HG03159 (cell line): ENCODE measurements around the gene STARD10.

Experiments used
- ATAC-seq: cut with Tn5 transposase; IDR thresholded peaks from one replicate; pipeline ENCODE4 v1.9.1; 2021; ENCODE audit warnings: mild to moderate bottlenecking, moderate library complexity; ENCODE audit not compliant: unreplicated experiment

The STARD10 gene

DNA sequence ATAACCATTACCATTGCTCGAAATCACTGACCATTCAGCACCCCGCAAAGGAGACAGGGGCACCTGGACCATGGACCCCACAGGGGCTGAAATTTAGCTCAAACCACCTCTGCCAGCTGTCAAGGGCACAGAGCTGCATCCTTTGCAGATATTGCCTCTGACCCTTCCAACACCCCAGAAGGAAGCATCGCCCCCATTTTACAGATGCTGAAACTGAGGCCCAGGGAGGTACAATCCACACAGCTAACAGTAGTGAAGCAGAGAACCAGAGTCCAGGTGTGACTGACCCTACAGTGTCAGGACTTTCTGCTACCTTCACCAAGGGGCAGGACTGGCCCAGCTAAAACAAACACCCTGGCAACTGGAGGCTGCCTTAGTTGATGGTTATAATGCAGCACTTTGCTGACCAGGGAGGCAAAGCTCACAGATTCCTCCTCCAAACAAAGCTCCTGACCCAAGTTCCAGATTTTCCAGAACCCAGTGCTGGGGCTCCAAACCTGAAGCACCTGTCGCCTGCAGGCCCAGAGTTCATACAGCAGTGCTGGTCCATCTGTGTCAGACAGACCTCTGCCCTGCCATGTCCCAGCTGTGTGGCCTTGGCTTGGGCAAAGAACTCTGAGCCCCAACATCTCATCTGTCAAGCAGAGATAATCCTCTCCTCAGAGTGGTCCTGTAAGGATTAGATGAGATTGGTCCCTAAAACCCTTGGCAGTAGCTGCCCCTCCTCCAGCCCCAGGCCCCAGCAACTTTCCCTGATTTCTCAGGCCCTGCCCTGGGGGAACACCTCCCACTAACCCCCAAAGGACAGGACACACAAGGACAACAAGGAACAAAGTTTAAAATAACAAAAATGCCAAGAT lies 26.4 kb downstream of the STARD10 start:
- ATAC-seq: no peak

DNA sequence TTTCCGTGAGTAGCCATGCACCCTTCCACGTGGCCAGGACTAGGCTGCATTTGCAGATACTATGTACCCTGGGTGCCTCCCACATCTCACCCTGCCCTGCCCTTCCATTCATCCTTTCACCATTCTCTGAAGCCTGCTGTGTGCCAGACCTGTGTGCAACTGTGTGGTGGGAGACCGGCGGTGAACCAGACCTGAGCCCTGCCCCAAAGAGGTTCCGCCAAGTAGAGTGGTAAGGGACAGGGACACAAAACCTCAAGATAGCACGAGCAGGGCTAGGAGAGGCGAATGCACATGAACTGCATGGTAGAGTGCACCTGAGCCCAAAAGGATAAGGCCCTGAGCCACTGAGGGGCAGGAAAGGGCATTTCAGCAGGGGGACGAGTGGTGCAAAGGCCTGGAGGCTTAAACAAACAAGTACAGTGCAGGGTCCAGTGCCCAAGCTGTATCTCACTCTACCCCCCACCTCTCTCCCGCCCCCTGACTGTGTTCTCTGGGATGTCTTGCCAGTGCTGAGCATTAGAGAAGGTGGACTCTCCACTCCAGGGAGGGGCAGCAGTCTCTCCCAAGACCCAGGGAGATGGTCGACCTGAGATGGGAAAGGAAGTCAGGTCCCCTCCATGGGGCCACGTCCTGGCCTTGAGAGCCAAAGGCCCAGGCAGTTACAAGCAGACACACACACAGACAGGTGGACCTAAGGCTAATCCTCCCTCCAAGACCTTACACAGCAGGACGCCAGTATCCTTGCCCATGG lies 27.5 kb downstream of the STARD10 start:
- no peak for ATAC-seq

DNA sequence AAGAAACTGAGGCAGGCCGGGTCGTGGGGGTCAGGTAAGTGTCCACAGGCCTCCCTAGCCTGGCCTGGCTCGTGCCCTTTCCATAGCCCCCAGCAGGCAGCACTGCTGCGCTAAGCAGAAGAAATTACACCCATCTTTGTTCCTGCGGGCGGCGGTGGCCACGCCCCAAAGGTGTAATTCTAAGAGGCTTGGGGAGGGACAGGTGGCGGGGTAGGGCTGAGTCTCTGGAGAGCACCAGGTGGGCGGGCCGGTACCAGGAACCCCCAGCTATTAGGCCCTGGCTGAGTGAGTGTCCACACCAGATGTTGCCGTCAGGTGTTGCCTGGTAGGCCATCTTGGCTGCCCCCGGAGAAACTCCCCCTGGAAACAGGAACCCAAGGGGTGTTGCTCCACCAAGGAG lies 29.3 kb downstream of the STARD10 start:
- ATAC-seq: no peak

DNA sequence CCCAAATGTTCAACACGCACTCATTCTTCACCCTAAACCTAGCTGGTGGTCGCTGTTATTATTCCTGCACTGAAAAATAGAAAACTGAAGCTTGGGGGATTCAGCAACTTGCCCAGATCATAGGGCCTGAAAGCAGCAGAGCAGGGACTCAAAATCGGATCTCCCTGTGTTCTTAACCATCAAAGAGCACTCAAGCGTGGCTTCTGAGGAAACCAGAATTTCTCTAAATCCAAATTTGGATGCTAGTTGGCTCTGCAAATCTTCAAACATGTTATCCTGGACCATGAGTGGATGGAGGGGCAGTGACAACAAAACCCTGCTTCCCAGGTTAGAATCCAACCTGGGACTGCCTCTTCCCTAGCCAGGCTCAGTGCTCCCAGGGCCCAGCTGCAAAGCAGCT lies 30.0 kb downstream of the STARD10 start:
- ATAC-seq: no peak

DNA sequence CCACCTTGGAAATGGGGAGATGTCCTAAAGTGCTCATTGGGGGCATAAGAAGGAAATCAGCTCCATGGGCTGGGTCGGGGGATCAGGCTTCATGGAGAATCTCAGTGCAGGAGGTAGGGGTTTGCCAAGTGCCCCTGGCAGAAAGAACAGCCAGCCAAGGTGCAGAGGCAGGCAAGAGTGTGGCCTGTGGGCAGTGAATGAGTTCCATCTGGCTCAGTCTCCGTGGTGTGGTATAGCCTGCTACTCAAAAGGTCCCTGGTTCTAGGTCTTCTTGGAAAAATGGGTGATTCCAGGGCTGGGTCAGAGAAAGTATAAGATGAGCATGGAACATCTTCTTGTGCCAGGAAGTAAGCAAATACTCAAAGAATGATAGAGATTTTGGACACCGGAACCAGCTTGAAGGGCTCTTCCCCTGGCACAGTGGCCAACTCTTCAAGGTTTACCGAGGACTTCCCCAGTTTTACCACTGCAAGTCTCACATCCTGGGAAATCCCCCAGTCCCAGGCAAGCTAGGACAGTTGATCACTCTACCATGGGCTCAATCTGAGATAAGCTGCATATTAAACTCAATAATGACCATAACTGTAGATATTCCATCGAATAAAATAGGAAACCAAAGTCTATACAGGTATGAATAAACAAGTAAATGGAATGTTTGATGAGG lies 31.1 kb downstream of the STARD10 start:
- ATAC-seq: no peak

DNA sequence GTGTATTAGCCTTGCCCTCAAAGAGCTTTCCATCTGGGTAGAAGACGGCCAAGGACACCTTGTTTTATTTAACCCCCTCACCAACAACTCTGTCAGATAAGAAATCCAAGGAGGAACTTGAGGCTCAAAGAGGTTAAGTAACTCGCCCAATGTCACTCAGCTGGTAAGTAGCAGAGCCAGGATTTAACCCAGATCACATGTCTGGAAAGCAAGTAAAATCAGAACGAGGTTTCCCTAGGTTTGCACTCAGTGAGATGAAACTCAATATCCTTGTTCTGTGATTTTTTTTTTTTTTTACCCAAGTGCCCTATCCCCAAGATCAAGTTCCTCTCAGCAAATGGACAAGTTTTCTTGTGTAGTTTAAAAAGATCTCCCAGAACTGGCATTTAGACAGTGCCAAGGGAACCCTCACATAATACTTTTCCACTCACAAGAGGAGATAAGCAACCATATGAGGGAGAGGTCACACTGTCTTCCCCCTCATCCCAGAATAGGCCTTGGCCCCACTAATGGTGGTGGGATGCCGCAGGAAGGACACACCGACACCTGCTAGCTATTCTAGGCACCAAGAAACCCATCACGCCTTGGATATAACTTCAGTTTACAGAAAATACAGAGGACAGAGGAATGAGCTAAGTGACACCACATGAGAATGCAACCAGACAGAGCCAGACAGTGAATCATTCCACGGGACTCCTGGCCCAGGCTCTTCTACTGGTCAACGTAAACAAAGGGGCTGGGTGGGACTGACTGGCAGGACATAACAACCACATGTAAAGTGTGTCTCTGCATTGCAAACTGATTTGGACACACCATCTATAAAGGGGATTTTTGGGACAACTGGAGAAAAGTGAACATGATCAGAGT lies 33.1 kb downstream of the STARD10 start:
- no peak for ATAC-seq

DNA sequence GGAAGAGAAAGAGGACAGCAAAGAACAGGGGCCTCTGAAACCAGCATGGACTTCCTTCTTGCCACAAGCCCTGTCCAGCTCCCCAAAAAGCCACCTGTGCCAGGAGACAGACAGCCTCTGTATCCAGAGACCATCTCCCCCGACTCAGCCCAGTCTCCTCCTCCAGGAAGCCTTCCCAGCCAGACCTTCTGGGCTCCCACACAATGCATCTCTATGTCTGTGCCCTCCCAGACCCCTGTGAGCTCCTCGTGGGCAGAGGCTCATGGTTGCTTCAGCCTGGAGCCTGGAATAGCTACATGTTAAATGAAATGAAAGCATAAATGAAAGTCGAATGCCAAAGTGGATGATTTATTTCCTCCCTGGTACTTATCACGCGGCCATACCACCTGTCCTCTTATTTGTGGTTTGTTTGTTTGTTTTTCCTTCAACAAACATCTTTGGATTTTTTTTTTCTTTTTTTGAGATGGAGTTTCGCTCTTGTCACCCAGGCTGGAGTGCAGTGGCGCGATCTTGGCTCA lies 34.3 kb downstream of the STARD10 start:
- ATAC-seq: no peak

DNA sequence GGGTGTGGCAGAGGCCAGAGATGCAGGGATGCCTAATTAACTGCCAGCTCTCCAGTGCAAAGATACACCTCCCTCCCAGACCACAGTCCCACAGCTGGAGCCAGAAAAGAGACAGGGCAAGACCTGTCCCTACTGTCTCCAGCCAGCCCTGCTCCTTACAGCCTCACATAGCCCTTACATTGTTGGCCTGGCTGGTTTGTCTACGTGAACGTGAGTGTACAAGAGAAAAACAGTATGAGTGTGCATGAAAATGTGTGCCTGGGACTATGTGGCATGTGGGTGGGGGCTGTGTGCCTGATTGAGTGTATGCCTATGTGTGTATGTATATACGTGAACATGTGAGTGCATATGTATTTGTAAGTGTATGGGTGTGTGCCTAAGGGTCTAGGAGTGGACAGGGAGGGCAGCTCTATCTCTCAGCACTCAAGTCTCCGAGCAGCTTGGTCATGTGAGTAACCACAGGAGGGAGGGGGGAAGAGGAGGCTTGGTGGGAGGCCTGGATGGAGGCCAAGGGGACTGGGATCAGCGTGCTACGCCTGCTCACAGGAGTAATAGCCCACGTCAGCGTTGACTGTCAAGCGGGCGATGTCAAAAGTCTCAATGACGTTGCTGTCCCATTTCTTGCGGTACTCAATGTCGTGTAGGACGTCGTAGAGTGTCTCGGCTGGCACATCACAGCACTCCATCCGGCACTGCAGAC lies 35.0 kb downstream of the STARD10 start:
- ATAC-seq: no peak

DNA sequence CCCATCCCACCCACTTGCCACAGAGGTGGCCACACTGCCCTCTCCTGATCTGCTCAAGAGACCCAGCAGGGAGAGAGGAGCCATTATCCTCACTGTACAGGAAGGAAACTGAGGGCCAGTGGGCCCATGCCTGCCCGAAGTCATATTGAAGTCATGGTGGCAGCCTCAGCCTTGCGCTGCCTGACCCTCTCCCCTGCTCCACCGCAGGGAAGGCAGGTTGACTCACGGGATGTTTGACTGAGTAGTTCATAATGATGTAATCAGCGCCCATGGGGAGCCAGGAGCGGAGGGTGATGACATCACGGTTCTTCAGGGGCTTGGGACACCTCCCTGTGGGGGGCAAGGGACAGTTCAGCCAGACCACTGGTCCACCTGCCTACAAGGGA lies 35.5 kb downstream of the STARD10 start:
- ATAC-seq: no peak

DNA sequence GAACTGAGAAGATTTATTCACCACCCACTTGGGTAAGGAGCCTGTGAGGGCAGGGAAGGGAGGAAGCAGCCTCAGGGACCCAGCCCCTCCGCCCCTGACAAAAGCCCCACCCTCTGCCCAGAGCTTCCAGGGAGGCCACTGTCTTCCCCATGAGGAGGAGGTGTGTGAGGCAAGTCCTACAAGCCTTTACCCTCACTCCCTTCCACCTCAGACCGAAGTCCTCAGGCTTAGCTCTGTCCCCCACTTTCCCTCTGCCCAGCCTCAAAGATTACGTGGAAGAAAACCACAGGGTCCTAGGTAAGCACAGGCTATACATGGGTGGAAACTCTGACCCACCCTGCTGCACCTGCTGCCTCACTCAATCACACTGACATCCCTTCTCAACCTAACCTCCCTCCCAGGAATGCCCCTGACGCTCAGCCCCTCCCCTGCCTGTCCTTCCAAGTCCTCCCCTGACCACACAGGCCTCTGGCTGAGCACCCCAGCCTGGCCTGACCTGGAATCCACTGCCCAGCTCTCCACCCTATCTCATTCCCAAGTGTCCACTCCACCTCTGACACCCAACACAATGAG lies 38.0 kb downstream of the STARD10 start:
- no peak for ATAC-seq

DNA sequence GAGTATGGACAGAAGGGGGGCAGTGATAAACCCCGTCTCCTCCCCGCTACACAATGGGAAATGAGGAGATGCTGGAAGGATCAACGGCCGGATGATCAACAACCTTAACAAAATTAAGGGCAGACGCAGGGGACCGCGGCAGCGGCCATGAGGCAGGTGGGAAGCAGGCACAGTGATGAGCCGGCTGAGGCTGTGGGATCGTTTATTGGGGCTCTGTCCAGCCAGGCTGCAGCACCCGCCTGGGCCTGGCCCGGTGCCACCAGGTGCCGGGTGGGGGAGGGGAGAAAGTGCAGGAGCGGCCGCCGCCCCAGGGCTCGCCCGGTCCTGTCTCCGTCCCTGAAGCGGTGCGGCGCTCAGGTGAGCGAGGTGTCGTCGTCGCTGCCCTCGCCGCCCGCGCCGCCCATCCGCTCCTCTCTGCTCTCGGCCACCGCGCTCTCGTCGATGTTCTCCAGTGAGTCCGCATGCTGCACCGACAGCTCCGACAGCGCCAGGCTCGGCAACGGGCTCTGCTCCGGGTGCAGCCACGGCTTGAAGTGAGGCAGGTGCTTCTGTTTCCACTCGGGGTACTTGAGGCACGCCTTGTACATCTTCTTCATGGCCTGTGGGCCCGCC lies 39.2 kb downstream of the STARD10 start:
- ATAC-seq: no peak

DNA sequence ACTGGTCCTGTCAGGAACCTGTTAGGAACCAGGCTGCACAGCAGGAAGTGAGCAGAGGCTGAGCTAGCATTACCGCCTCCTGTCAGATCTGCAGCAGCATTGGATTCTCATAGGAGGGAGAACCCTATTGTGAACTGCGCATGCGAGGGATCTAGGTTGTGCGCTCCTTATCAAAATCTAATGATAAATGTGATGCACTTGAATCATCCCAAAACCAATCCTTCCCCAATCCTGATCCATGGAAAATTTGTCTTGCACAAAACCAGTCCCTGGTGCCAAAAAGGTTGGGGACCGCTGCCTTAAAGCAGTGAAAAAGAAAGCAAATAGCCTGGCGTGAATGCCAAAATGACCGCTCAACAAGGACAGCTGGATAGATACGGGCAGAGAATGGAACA lies 39.7 kb downstream of the STARD10 start:
- ATAC-seq: no peak

DNA sequence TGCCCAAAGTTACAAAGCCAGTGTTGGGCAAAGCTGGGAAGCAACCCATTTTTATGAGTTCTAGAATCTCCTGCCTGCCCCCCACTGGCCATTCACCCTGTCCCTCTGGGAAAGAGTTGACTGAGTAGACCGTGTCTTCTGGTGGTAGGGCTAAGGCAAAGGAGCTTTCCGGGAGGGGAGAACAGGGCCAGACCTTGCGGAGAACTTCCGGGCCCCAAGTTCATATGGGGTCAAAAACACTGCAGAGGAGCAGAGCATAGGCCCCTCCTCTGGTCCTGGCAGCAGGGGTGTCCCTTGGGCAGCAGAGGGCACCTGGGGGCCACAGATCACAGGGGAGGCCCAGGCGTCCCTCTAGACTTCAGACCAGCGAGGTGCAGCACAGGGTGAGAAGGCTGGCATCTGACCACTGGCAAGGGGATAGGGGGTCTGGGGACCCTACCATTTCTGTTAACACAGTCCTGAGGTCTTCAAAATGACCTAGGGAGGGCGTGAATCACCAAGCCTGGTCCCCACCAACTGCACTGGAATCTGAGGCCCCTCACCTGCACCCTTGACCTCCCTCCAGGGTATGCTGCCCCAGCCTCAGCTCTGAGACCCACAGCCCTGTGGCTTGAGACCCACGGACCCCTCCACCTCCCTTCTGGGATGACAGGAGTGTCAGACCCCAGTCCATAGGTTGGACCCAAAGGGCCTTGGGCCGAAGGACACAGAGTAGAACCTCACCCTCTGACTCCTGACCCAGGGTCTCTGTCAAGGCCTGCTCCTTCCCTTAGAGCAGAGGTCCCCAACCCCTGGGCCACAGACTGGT lies 40.3 kb downstream of the STARD10 start:
- ATAC-seq: no peak

DNA sequence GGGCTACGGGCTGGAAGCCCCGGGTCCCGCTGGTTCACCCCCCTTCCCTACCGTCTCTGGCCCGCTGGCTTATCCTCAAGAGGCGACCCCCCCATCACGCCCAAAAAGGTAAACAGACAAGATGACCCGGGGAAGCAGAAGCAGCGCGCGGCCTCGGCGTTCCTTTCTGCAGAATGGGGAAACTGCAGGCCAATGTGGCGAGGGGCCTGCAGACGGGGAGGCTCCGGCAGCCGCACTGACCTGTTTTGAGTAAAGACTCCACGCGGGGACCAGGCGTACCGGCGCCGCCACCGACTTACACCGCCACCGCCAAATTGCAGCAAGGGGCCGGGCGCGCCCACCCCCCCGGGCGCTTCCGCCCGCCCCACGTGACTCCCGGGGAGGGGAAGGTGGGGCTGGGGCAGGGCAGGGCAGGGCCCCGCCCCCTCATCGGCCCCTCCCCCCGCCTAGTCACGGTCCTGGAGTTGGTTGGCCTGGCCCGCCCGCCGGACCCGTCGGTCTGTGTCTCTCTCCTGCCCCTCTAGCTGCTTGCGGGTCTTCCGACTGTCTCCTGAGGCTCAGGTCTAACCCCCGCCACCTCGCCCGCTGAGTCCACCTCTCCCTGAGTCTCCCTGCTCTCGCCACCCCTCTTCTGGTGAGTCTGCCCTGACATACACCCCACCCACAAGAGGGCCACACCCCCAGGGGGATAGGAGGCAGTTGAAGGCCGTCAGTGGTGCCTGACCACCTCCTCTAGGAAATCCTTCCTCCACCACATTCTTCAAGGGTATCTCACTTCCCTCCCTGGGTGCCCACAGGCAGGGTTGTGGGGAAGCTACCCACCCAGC lies 41.5 kb downstream of the STARD10 start, which contains the start of gene ARAP1:
Gene ARAP1, minus strand, starts transcription at position 321 of the 827 bp plus-strand sequence. CDS start 25,280 bp downstream, outside the sequence.
- peak; percentile 60 for ATAC-seq

DNA sequence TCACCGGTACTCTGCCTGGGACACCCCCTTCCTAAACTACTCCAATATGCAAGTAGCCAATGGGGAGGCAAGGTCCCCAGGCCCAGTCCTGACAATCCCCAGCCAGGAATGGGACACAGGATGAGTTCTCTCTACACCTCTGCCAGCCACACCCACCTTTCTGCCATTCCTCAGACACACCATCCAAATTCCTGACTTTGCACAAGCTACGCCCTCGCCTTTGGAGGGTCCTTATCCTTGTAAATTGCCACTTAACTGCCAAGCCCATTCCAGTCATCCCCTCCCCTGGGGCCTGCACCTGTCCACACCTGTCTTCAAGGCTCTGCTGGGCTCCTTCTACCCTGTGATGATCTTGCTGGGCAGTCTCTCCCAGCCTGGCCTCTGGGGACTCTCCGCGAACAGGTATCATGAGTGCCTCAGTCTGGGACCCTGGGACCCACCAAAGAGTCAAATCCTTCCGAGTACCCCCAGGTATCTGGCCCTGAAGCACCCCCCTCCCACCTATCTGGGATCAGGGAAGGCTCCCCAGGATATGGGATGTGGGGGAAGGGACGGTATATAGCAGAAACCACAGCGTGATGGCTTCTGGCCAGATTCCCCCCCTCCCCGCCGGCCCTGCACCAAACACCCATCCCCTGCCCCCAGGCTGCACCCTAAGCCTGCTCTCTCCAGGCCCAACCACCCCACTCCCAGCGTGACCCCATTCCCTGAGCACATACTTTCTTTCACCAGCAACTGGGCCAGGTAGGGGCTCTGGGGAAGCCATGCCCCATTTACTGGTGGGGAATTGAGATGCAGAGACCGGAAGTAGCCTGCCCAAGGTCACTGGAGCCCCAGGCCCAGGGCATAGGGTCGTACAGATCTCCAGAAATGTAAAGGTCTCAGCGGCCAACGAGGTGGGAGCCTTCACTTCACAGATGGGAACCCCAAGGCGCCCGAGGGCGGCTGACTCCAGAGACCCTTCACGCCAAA lies 42.4 kb downstream of the STARD10 start:
- no peak for ATAC-seq

DNA sequence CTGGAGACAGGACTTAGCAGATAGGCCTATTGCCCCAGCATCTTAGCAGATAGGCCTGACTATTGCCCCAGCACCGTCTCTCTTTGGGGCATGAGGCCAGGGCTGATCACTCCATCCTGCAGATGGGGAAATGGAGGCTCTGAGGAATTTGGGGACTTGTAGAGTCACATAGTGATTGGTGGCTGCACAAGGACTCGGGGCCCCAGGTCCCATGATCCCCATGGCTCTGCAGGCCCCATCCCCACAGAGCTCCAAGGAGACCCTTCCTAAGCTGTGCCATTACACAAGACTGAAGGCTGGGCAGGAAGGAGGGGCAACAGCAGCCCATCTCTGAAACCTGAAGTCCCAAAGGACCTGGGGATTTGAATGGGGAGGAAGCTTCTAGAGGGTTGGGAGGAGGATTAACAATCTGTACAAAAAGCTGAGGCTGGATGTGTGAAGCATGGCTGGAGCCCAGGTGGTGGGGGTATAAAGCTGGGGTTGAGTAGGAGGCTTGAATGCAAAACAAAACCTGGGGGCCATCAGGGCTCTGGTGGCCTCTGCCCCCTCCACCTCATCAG lies 43.2 kb downstream of the STARD10 start:
- no peak for ATAC-seq
